GM12891 (cell line): ENCODE data around the gene IMMP2L.

ENCODE experiments used
- PAX5 ChIP-seq: IDR thresholded peaks from 2 replicates; pipeline ENCODE4 v1.6.1; 2011; ENCODE audit warnings: low read length, moderate library complexity, mild to moderate bottlenecking; ENCODE audit not compliant: insufficient read depth, severe bottlenecking
- POLR2A ChIP-seq: IDR thresholded peaks from 2 replicates; pipeline ENCODE4 v1.6.1; 2011; ENCODE audit warnings: low read depth, low read length, control low read depth
- POLR2AphosphoS5 ChIP-seq: IDR thresholded peaks from 2 replicates; pipeline ENCODE4 v1.6.1; 2011; ENCODE audit warnings: low read depth, low read length, control low read depth
- POU2F2 ChIP-seq: IDR thresholded peaks from 2 replicates; pipeline ENCODE4 v1.6.1; 2011; ENCODE audit warnings: low read depth, mild to moderate bottlenecking, control low read depth, low read length, moderate library complexity
- SPI1 ChIP-seq: IDR thresholded peaks from 2 replicates; pipeline ENCODE4 v1.6.1; 2011; ENCODE audit warnings: low read depth, low read length, control low read depth
- TAF1 ChIP-seq: IDR thresholded peaks from 2 replicates; pipeline ENCODE4 v1.6.1; 2011; ENCODE audit warnings: low read depth, low read length, control low read depth

DNA sequence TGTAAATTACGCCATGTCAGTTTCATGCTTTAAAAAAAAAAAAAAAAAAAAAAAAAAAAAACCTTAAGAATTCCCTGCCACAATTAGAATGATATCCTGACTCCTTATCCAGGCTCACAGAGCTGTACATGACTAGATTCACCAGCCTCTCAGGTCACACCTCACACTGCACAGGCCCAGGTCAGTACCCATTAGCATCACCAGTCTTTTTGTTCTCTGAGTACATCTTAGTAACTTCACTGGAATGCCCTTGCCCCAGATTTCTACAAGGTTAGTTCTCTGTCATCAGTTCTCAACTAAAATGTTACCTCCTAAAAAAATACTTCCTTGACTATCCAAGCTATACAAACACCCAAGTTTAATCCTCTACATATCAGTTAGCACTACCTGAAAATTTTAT is 260.4 kb downstream of the IMMP2L start:
- no peak for TF ChIP-seq POLR2AphosphoS5
- TF ChIP-seq POLR2A = no peak
- no peak for TF ChIP-seq SPI1
- no peak for TF ChIP-seq TAF1
- TF ChIP-seq POU2F2 = no peak
- no peak for TF ChIP-seq PAX5
